Body of pancreas (tissue), 4 donors: ENCODE results near the gene FAM98C.

Experiments used
- POLR2A ChIP-seq, 3 donors: fragments of 450-650 bp; IDR thresholded peaks; one replicate each; pipeline ENCODE4 v1.6.1; 2016; ENCODE audit warnings: antibody characterized with exemption in 3 of 3, mild to moderate bottlenecking in 2 of 3
- TF ChIP-seq, protein P1 (sequence below), 7 experiments: fragments of 450-650 bp in 4 of 7; fragments of 200-600 bp in 3 of 7; sonication (generic) in 3 of 7; IDR thresholded peaks; one replicate each; pipeline ENCODE4 v1.5.1; 2016 to 2019; ENCODE audit warnings: antibody characterized with exemption in 7 of 7

DNA sequence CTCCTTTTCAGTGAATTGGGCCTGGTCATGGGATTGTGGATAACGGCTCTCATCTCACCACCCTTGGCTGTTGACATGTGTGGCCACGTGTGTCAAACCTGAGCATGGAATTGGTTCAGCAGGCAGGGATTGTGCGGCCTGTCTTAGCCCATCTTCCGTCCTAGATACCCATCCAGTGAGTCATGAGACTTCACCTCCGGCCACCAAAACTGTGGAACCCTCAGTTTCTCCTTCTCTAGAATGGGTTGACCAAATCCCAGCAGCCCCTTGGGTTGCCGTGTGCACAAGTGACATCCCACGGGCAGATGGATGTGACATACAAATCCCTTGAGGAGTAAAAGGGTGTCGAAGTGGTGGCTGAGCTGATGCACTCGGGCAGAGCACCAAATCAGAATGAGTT lies 21.8 kb upstream of the FAM98C start:
- TF ChIP-seq, protein P1, sequence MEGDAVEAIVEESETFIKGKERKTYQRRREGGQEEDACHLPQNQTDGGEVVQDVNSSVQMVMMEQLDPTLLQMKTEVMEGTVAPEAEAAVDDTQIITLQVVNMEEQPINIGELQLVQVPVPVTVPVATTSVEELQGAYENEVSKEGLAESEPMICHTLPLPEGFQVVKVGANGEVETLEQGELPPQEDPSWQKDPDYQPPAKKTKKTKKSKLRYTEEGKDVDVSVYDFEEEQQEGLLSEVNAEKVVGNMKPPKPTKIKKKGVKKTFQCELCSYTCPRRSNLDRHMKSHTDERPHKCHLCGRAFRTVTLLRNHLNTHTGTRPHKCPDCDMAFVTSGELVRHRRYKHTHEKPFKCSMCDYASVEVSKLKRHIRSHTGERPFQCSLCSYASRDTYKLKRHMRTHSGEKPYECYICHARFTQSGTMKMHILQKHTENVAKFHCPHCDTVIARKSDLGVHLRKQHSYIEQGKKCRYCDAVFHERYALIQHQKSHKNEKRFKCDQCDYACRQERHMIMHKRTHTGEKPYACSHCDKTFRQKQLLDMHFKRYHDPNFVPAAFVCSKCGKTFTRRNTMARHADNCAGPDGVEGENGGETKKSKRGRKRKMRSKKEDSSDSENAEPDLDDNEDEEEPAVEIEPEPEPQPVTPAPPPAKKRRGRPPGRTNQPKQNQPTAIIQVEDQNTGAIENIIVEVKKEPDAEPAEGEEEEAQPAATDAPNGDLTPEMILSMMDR (IDR thresholded peaks at IDR 0.05) = no peak
- TF ChIP-seq POLR2A (IDR thresholded peaks at IDR 0.05) = no peak
